ENCODE results near the gene DMWD.

DNA sequence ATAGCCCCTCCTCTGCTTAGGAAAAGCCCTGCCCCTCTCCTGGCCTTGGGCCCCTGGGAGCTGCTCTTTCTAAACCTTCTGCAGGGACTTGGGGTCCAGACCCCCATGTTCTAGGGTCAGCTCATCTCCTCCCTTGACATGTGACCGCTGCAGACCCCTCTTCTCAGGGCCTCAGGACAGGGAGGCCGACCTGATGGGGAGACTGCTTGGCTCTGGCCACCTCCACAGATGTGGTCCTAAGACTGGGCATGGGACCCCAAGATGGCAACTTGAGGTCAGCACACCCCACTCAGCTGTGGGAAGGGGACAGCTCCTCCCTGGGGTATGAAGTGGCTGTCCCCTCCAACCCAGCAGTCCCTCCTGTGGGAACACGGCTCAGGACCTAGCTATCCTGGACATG lies 19.7 kb downstream of the DMWD start:
- TF ChIP-seq CTCF (IDR thresholded peaks at IDR 0.05) (no peak), EZH2 (IDR thresholded peaks at IDR 0.05; ENCODE audit: borderline replicate concordance, insufficient read depth, low read depth, low read length, poor library complexity, severe bottlenecking) (no peak)
